ENCODE data around the gene TMEM87B.

The TMEM87B gene

DNA sequence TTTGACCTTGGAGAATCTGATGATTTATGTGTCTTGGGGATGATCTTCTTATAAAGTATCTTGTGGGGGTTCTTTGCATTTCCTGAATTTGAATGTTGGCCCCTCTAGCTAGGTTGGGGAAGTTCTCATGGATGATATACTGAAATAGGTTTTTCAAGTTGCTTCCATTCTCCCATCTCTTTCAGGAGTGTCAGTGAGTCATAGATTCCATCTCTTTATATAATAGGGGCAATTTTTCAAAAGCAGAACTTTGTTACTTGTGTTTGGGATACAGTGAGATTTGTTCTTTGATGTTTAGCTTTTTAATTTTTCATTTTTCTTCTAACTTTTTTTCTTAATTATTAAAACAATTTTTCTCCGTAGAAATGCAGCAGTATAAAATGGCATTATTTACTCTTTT, 19.4 kb downstream of the TMEM87B start:
- Mint-ChIP-seq H3K27ac (no peak overlapping the region), H3K4me3 (no peak overlapping the region), H3K9me3 (peaks cover 3% of the 10 kb centered on the region), H3K36me3 (peaks cover 99% of the 10 kb centered on the region), H3K4me1 (peaks cover 45% of the 10 kb centered on the region)
- no peak for ATAC-seq
- DNase-seq (ENCODE audit: low spot score in 2 of 2): no peak

DNA sequence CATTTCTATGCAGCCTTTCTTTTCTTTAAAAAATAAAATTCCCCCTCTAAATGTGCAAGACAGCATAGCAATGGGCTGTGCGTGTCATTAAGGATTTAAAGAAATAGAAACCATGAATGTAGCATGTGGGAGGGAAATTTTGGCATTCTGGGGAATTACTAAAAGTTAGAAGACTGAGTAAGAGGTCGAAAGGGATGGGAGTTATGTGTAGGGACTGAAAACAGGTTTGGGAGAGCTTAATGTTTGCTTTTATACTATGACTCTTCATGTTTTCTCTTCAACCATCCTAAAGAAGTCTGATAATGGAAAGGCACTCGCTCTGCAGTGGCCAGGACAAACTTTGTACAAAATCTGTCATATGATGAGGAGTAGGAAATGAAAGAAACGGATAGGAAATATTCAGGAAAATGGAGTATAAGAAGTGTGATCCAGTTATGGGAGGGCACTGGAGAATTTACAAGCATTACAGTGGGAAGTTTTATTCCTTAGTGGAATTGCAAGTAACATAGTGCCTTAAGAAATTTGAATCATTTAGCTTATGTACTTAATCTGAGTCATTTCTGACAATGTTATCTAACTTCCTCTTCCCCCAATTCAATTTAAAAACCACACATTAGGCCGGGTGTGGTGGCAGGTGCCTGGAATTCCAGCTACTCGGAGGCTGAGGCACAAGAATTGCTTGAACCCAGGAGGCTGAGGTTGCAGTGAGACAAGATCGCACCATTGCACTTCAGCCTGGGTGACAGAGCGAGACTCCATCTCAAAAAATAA, 20.6 kb downstream of the TMEM87B start:
- ATAC-seq (no peak), DNase-seq (ENCODE audit: low spot score in 2 of 2) (no peak)
- peaks cover 94% of the 10 kb centered on the region for H3K36me3 Mint-ChIP-seq
- H3K27ac Mint-ChIP-seq: peak overlapping the region; percentile 15
- H3K4me1 Mint-ChIP-seq: peaks cover 45% of the 10 kb centered on the region
- H3K9me3 Mint-ChIP-seq: peaks cover 3% of the 10 kb centered on the region
- H3K4me3 Mint-ChIP-seq: no peak overlapping the region

DNA sequence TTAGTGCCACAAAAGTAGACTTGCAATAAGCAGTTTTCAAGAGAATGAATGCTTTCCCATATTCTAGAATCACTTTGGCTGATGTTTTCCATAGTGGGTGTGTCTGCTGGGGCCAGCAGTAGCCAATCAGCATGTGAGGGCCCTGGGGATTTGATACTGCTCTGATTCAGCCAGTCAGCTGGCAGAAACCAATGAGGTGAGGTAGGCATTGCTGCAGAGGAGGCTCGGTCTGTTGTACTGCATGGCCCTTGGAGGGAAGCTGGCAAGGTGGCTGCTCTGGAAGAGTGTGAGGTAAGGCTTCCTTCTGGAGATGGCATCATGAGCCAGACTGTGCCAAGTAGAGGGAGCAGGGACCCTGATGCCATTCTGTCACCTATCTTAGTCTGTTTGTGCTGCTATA, 22.7 kb downstream of the TMEM87B start:
- Mint-ChIP-seq H3K4me1 (peaks cover 31% of the 10 kb centered on the region), H3K36me3 (peaks cover 94% of the 10 kb centered on the region), H3K9me3 (peaks cover 3% of the 10 kb centered on the region), H3K27ac (no peak overlapping the region), H3K4me3 (no peak overlapping the region)
- ATAC-seq (no peak), DNase-seq (ENCODE audit: low spot score in 2 of 2) (no peak)

DNA sequence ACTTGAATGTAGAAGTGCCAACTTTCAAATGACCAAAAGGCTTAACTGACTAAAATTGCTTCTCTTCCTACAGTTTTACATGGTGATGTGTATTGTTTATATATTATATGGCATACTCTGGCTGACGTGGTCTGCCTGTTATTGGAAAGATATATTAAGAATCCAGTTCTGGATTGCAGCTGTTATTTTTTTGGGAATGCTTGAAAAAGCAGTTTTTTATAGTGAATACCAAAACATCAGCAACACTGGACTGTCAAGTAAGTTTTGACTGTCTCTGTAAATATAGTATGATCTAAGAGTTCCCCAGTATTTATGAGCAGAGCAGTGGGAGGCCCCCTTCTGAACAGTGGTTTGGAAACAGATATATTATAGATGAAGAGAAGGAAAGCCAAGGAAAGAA, 26.2 kb downstream of the TMEM87B start:
- ATAC-seq: no peak
- Mint-ChIP-seq H3K27ac (no peak overlapping the region), H3K4me3 (no peak overlapping the region), H3K36me3 (peaks cover 91% of the 10 kb centered on the region), H3K4me1 (peaks cover 16% of the 10 kb centered on the region), H3K9me3 (no peaks in the 10 kb centered on the region)
- DNase-seq (ENCODE audit: low spot score in 2 of 2): no peak

DNA sequence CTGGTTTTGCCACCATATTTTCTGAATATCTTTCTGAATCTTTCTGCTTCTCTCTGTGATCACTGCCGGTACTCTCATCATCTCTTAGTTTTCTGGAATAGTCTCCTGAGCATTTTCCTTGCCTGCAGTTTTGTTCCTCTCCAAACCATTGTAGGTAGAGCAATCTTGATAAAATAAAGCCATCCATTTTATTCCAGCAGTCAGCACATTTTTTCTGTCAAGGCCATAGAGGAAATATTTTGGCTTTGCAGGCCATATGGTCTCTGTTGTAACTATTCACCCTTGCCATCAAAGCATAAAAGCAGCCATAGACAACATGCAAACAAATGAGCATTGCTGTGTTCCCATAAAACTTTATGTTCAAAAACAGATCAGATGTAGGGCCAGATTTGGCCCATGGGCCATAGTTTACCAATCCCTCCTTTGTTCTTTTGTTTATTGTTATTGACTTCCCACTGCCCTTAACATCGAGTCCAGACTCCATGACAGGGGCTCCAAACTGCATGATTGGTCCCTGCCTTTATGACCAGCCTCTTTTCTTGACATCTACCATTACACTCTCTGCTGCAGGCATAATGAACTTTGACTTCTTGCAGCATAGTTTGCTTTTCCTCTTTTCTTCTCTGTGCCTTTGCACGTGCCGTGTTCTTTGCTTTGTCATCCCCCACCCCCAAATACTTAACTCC, 29.8 kb downstream of the TMEM87B start:
- Mint-ChIP-seq H3K4me3 (no peak overlapping the region), H3K9me3 (no peaks in the 10 kb centered on the region), H3K27ac (peak overlapping the region; percentile 35), H3K36me3 (peaks cover 93% of the 10 kb centered on the region), H3K4me1 (peaks cover 26% of the 10 kb centered on the region)
- no peak for ATAC-seq
- DNase-seq (ENCODE audit: low spot score in 2 of 2): no peak

DNA sequence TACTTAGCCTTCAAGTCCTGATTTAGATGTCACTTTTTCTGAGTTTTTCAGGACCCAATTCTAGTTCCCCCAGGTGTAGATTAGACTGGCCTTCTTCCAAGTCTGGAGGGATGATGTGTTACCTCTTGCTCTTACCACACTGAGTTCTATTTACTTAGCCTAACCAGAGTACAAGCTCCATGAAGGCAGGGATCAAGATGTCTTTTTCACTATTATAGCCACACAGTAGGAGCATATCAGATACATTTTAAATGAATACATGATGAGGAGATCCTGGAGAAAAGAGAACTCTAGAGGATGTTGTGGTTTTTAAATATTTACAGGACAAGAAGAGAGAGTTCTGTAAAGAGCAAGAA, 30.3 kb downstream of the TMEM87B start:
- ATAC-seq: no peak
- no peak overlapping the region for H3K4me3 Mint-ChIP-seq
- peaks cover 96% of the 10 kb centered on the region for H3K36me3 Mint-ChIP-seq
- peaks cover 26% of the 10 kb centered on the region for H3K4me1 Mint-ChIP-seq
- no peaks in the 10 kb centered on the region for H3K9me3 Mint-ChIP-seq
- peak overlapping the region; percentile 35 for H3K27ac Mint-ChIP-seq
- DNase-seq (ENCODE audit: low spot score in 2 of 2): no peak

DNA sequence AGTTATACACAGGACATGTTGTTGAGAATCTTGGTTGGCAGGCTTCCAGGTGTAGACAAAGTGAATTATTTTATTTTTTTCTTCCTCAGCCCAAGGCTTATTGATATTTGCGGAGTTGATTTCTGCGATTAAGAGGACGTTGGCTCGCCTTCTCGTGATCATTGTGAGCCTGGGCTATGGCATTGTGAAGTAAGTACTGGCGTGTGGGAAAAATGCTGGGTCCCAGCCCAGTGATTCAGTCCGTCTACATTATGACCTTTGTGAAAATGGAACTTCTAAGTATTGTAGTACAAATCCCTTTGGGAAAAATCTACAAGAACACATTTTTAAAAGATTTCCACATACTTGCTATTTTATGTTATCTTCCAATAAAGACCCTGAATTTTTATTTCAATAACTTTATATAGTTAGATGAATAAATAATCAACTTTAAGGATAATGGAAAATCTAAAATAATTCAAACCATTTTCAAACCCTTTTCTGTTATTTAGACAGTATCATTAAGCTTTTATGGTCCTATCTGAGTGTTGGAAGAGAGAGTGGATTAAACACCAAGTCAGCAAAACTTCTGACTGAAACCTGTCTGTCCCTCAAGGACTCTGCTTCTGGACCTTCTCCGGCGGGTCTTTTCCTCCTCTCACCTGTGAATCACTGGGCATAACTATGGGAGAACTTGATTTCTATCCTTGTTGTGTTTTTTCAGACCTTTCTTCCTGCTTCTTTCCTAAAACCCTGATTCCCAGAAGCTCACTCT, 31.0 kb downstream of the TMEM87B start:
- Mint-ChIP-seq H3K9me3 (no peaks in the 10 kb centered on the region), H3K36me3 (peaks cover 96% of the 10 kb centered on the region), H3K4me3 (no peak overlapping the region), H3K27ac (peak overlapping the region; percentile 86), H3K4me1 (peaks cover 26% of the 10 kb centered on the region)
- DNase-seq (ENCODE audit: low spot score in 2 of 2) (no peak), ATAC-seq (no peak)

DNA sequence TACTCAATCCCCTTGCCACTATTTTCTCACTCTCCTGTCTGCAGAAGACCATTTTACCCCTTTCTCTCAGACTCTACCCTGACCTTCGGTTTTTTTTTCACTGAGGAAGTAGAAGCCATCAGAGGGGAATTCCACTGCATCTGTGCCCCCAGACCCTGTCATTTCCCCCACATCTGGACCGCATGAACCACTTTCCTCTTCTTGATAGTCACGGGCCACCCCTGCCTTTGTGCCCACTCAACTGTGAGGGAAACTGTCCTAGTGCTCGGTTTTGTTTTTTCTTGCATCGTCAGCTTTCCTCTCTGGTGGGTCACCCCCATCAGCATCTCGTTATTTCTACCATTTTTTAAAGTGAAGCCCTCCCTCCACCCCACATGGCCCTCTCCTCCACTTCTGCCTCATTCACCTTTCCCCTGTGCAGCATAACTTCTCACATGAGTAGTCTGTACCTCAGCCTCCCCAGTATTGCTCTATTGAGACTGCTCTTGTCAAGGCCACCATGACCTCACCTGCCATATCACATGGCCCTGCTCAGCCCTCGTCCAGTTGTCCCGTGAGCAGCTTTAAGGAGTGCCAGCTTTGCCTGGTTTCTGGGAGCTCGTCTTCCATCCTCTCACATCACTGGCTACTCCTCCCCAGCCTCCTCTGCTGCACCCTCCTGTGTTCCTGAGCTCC, 32.4 kb downstream of the TMEM87B start:
- Mint-ChIP-seq H3K4me1 (peaks cover 34% of the 10 kb centered on the region), H3K36me3 (peaks cover 90% of the 10 kb centered on the region), H3K9me3 (no peaks in the 10 kb centered on the region), H3K4me3 (peak overlapping the region; percentile 40), H3K27ac (peak overlapping the region; percentile 86)
- peak; percentile 63 for ATAC-seq
- DNase-seq (ENCODE audit: low spot score in 2 of 2): no peak

DNA sequence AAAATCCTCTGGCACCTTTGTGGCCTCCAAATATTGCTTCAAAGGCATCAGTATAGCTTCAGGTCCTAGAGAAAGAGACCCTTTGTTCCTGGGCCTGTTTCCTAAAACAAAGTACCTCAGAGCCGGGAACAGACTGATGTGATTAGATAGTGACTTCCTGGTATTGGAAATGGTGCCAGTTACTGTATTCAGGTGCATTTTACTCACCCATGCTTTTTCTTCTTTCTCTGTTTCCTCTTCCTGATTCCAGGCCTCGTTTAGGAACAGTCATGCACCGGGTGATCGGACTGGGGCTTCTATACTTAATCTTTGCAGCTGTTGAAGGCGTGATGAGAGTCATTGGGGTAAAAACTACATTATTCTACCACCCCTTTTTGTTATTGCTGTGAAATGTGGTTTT, 34.3 kb downstream of the TMEM87B start:
- Mint-ChIP-seq H3K4me1 (peaks cover 33% of the 10 kb centered on the region), H3K36me3 (peaks cover 86% of the 10 kb centered on the region), H3K27ac (no peak overlapping the region), H3K4me3 (no peak overlapping the region), H3K9me3 (no peaks in the 10 kb centered on the region)
- no peak for DNase-seq (ENCODE audit: low spot score in 2 of 2)
- no peak for ATAC-seq

DNA sequence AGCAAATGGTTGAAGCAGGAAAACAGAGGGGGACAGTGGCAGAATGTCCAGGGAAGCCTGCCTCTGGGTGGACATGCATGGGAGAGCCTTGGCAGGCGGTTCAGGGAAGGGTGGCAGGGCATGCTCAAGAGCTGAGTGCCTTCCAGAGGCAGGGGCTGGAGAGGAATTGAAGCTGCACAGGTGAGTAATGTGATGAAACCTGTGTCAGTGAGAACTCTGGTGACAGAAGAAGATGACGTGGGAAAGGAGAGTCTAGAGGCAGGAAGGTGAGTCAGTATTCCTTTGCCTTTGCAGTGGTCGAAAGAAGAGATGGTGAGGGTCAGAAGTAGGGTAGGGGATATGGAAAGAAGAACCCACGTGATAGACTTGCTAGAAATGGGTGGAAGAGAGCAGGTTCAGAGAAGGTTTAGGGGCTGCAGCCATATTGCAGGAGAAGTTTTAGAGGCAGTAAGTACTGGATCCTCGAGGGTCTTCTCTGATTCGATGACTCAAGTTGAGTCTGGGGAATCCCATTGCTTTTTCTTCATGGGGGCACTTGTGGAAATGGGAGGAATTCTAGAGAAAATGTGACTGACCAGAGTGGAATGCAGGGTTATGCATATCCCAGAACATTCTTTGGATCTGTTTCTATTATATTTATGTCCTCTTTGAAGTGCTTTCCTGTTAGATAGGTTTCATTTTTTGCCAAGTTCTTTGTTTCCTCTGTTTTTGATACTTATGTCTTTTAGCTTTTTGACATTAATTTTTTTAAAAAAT, 37.4 kb downstream of the TMEM87B start:
- Mint-ChIP-seq H3K27ac (peak overlapping the region; percentile 10), H3K36me3 (peaks cover 86% of the 10 kb centered on the region), H3K4me1 (peaks cover 14% of the 10 kb centered on the region), H3K9me3 (no peaks in the 10 kb centered on the region), H3K4me3 (no peak overlapping the region)
- ATAC-seq: peak; percentile 74
- DNase-seq (ENCODE audit: low spot score in 2 of 2): no peak

DNA sequence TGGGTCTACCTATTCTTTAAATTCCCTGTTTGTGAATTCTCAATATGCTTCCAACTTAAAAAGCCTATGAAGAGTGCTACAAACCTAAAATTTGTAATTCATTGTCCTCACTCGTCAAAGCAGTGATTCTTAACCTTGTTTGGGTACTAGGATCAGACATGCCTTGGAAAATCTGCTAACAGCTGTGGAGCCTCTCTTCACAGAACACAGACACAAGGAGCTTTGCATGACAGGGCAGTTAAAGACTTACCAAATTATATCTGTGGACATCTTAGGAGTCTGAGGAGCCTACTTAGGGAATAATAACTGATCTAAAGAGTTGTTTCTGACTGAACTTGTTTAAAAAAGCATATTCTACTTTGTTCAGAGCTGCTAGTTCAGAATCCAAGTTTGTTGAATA, 38.1 kb downstream of the TMEM87B start:
- H3K36me3 Mint-ChIP-seq: peaks cover 87% of the 10 kb centered on the region
- H3K9me3 Mint-ChIP-seq: no peaks in the 10 kb centered on the region
- no peak overlapping the region for H3K27ac Mint-ChIP-seq

DNA sequence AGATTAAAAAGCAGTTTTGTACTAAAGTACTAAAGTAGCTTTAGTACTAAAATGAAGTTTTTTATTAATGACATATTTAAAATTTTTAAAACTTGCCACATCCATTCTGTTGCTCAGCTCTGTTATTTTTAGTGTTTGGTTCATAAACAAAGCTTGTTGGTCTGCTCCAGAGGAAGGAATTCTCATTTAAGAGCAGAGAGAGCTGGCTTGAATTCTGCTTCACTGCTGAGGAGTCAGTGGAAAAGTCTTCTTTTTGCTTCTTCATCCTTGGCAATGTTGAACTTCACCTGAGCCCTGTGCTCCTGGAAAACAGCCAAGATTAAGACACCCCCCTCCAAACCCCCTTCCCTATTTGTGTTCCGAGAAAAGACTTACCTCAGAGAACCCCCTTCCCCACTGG, 40.6 kb downstream of the TMEM87B start:
- ATAC-seq: no peak
- Mint-ChIP-seq H3K36me3 (peaks cover 88% of the 10 kb centered on the region), H3K4me1 (peaks cover 10% of the 10 kb centered on the region), H3K27ac (no peak overlapping the region), H3K9me3 (no peaks in the 10 kb centered on the region), H3K4me3 (no peak overlapping the region)
- DNase-seq (ENCODE audit: low spot score in 2 of 2): no peak

More for the DNA sequence above, 38.1 kb downstream of the TMEM87B start:
- ATAC-seq (no peak), DNase-seq (ENCODE audit: low spot score in 2 of 2) (no peak)
- H3K4me3 Mint-ChIP-seq: no peak overlapping the region
- peaks cover 10% of the 10 kb centered on the region for H3K4me1 Mint-ChIP-seq

DNA sequence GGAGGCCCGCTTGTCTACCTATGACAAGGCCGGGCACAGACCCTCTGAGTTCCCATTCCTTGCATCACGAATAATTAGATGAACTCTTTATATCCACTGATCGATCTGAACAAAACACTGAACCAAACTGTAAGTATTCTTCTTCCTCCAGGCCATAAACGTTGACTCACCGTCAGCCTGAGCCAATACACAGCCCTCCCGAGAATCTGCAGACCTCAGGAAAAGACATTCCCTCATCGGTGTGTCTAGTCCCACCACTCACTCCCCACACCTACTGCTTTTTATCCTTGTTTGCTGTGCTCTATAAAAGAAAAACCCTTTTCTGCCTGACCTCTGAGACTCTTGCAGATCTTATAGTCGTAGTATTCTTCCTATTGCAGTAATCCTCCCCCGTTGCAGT, 41.0 kb downstream of the TMEM87B start:
- Mint-ChIP-seq H3K4me1 (peaks cover 10% of the 10 kb centered on the region), H3K36me3 (peaks cover 88% of the 10 kb centered on the region), H3K4me3 (no peak overlapping the region), H3K9me3 (no peaks in the 10 kb centered on the region), H3K27ac (no peak overlapping the region)
- no peak for DNase-seq (ENCODE audit: low spot score in 2 of 2)
- no peak for ATAC-seq

DNA sequence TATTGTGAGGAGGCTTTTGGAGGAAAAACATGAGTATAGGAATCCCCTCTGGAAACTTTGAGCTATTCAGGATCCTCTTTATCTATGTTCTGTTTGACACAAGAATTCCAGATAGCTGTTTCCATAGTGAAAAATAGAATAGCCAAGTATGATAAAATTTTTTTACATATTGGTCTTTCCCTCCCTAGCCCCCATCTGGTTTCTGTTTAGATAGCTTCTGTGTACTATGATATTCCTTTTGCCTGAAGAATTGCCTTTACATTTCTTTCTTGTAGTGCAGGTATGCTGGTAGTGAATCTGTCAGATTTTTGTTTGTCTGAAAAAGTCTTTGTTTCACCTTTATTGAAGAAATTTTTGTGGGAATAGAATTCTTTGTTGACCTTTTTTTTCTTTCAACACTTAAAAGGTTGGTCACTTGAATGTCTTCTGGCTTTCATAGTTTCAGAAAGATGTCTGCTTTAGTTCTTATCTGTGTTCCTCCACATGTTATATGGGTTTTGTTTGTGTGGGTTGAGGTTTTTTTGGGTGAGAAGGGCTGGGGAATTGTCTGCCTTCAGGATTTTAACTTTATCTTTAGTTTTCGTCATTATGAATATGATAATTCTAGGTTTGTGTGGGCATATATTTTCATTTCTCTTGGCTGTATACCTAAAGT, 53.2 kb downstream of the TMEM87B start:
- Mint-ChIP-seq H3K9me3 (peaks cover 7% of the 10 kb centered on the region), H3K36me3 (peaks cover 92% of the 10 kb centered on the region), H3K4me1 (no peaks in the 10 kb centered on the region), H3K4me3 (no peak overlapping the region), H3K27ac (no peak overlapping the region)
- ATAC-seq (no peak), DNase-seq (ENCODE audit: low spot score in 2 of 2) (no peak)

All from stimulated activated effector memory CD8-positive, alpha-beta T cell treated with anti-CD3 and anti-CD28 coated beads, Interleukin-12 subunit alpha, Interleukin-12 subunit beta, amount 100 ng/mL, for 72 hours (primary cell).